GM15510 (cell line): ENCODE data around the gene PCSK6.

ENCODE experiments used
- POLR2A ChIP-seq: IDR thresholded peaks from 3 replicates; pipeline ENCODE4 v1.6.1; 2011; ENCODE audit warnings: borderline replicate concordance; ENCODE audit not compliant: insufficient read length; ENCODE audit errors: extremely low read depth

The PCSK6 gene

GRCh38 chr15:101528108-101528916 is 38.8 kb upstream of the PCSK6 start:
- no peak for TF ChIP-seq POLR2A

GRCh38 chr15:101526890-101527289 is 37.4 kb upstream of the PCSK6 start:
- TF ChIP-seq POLR2A: no peak

GRCh38 chr15:101526442-101526841 is 36.9 kb upstream of the PCSK6 start:
- TF ChIP-seq POLR2A: no peak

- no peak for TF ChIP-seq POLR2A
Observed at GRCh38 chr15:101526021-101526420, 36.5 kb upstream of the PCSK6 start.

- no peak for TF ChIP-seq POLR2A
Observed at GRCh38 chr15:101525087-101525669, 35.7 kb upstream of the PCSK6 start.

GRCh38 chr15:101523560-101523940 is 34.0 kb upstream of the PCSK6 start:
- no peak for TF ChIP-seq POLR2A

- no peak for TF ChIP-seq POLR2A
Observed at GRCh38 chr15:101522621-101523559, 33.4 kb upstream of the PCSK6 start.

GRCh38 chr15:101522091-101522490 is 32.6 kb upstream of the PCSK6 start:
- TF ChIP-seq POLR2A: no peak

GRCh38 chr15:101521591-101521990 is 32.1 kb upstream of the PCSK6 start:
- no peak for TF ChIP-seq POLR2A

- TF ChIP-seq POLR2A: no peak
Observed at GRCh38 chr15:101521069-101521468, 31.6 kb upstream of the PCSK6 start.

GRCh38 chr15:101520395-101520794 is 30.9 kb upstream of the PCSK6 start:
- no peak for TF ChIP-seq POLR2A

- no peak for TF ChIP-seq POLR2A
Observed at GRCh38 chr15:101517504-101517903, 28.0 kb upstream of the PCSK6 start.

- no peak for TF ChIP-seq POLR2A
Observed at GRCh38 chr15:101514318-101514717, 24.8 kb upstream of the PCSK6 start.

GRCh38 chr15:101511717-101512116 is 22.2 kb upstream of the PCSK6 start:
- no peak for TF ChIP-seq POLR2A
